ENCODE results near the gene DQX1. TPM values are rescaled to one million over a fixed set of nuclear protein-coding genes. Genes with fewer than 3 reads are reported as not detected.

Gene DQX1, protein sequence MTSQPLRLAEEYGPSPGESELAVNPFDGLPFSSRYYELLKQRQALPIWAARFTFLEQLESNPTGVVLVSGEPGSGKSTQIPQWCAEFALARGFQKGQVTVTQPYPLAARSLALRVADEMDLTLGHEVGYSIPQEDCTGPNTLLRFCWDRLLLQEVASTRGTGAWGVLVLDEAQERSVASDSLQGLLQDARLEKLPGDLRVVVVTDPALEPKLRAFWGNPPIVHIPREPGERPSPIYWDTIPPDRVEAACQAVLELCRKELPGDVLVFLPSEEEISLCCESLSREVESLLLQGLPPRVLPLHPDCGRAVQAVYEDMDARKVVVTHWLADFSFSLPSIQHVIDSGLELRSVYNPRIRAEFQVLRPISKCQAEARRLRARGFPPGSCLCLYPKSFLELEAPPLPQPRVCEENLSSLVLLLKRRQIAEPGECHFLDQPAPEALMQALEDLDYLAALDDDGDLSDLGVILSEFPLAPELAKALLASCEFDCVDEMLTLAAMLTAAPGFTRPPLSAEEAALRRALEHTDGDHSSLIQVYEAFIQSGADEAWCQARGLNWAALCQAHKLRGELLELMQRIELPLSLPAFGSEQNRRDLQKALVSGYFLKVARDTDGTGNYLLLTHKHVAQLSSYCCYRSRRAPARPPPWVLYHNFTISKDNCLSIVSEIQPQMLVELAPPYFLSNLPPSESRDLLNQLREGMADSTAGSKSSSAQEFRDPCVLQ
- not detected for total RNA-seq

DNA sequence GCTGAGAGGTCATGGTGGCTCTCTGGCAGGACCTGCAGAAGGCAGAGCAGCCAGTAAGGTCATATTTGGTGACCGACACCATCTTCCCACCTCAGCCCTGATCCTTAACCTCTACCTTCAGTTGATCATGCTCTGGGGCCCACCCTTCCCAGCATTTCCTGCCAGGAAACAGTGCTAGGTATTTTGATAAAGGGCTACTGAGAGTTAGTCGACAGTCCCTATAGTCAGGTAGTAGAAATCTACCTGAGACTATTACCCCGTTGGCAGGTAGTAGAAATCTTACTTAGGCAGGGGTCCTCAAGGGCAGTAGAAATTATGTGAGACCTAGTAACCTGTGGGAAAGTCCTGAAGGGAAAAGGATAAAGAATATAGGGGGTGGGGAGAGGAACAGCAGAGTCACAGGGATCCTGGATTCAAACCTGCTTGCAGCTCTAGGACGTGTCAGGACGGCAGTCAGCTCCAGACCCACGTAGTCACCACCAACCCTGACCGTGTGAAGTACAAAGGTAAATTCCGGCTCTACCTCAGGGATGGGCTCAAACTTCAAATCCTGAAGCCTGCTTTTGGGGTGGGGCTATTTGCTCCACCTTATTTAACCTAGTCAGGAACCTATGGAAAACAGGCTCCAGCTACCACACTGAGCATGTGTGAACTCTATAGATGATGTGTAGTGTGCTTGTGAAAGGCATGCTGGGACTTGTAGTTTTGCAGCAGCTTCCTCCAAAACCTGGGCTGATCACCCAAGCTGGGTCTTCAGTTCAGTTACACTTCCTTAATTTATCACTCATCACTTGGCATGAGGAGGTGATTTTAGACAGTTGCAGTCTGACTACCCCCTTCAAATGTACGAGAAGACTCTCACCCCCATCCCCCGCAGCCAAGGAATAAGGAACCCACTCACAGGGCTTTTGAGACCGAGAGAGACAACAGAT, at the start of gene DQX1:
Gene DQX1, minus strand, starts transcription at position 515 of the 932 bp plus-strand sequence. Its CDS starts 502 bp downstream, at position 13.
- TF ChIP-seq, protein P1, sequence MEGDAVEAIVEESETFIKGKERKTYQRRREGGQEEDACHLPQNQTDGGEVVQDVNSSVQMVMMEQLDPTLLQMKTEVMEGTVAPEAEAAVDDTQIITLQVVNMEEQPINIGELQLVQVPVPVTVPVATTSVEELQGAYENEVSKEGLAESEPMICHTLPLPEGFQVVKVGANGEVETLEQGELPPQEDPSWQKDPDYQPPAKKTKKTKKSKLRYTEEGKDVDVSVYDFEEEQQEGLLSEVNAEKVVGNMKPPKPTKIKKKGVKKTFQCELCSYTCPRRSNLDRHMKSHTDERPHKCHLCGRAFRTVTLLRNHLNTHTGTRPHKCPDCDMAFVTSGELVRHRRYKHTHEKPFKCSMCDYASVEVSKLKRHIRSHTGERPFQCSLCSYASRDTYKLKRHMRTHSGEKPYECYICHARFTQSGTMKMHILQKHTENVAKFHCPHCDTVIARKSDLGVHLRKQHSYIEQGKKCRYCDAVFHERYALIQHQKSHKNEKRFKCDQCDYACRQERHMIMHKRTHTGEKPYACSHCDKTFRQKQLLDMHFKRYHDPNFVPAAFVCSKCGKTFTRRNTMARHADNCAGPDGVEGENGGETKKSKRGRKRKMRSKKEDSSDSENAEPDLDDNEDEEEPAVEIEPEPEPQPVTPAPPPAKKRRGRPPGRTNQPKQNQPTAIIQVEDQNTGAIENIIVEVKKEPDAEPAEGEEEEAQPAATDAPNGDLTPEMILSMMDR (IDR thresholded peaks at IDR 0.05), result no peak
- no peak for ATAC-seq (ENCODE audit: low FRiP score)
- no peak for DNase-seq (ENCODE audit: low spot score)

DNA sequence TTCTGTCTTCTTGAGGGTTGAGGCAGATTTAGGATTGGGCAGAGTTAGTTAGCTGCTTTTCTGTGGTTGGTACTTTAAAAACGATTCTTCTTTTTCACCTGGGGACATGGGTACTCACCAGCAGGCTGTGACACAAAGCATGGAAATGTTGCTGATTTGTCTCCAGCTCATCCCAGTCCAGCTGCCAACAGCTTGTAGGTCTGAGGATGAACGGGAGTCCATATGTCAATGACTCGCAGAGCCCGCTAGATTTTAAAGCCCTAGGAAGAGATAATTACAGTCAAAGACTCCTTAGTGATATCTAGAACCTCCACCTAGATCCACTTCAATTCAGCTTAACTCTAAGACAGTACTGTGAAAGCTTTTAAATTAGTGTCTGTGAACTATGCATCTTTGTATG, 49.3 kb upstream of the DQX1 start:
- ATAC-seq (ENCODE audit: low FRiP score), result no peak
- no peak for DNase-seq (ENCODE audit: low spot score)
- TF ChIP-seq, protein P1 (IDR thresholded peaks at IDR 0.05), result no peak

- DNase-seq (ENCODE audit: low spot score), result no peak
- TF ChIP-seq, protein P1 (IDR thresholded peaks at IDR 0.05), result no peak
- ATAC-seq (ENCODE audit: low FRiP score), result no peak
Observed at GRCh38 chr2:74573747-74574562, 47.9 kb upstream of the DQX1 start.

GRCh38 chr2:74572178-74572925, 46.3 kb upstream of the DQX1 start:
- DNase-seq (ENCODE audit: low spot score), result no peak
- TF ChIP-seq, protein P1 (IDR thresholded peaks at IDR 0.05), result no peak
- no peak for ATAC-seq (ENCODE audit: low FRiP score)

DNA sequence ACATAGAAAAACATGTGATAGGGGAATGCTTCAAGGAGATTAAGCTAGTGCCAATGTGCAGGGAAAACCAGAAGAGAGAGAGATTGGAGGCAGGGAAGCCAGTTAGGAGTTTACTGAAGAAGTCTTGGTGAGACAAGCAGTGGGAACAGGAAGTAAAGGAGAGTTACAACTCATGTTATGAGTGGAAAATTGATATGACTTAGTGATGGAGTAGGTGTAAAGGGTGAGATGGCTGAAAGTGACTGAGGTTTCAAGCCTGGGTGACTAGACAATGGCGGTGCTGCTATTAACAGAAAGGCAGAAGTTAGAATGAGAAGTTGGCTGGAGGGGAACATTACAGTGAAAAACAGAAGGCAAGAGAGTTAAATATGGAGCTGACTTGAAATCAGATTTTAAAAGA, 45.0 kb upstream of the DQX1 start:
- DNase-seq (ENCODE audit: low spot score), result no peak
- no peak for ATAC-seq (ENCODE audit: low FRiP score)
- TF ChIP-seq, protein P1 (IDR thresholded peaks at IDR 0.05), result no peak

Measured in omental fat pad (tissue), 4 donors.